ENCODE measurements around the gene AIRE. TPM values are rescaled to one million over a fixed set of nuclear protein-coding genes. Genes with fewer than 3 reads are reported as not detected.
A peak's percentile ranks its signal among the peaks of the same experiment; 100 is the strongest.

Gene AIRE
- total RNA-seq, 1 donor from 2014 or later, result not detected

DNA sequence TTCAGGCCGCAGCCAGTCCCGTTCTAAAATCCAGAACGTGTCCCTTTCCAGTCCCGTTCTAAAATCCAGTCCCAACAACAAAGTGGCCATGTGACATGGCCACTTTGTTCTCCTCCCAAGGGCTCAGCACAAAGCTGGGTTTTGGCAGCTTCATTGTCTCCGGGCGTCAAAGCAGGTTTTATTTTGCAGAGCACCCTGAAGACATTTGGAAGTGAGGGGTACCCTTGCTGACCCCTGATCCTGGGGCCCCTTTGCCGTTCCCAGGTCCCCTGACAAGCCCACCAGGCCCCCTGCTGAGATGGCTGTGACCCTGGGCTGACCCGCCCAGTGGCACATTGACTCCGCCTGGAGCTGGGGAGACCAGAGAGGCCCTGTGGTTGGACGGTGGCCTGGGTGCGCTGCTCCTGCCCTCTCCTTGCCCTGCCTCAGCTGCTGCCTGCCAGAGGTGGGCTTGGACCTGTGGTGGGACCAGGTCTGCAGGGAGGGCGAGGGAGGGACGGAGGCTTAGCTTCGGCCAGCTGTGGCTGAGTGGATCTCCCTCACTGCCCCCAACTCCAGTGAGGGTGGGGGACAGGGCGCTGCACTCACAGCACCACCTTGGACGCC, 18.4 kb downstream of the AIRE start:
- H3K4me3 ChIP-seq (ENCODE audit: low read depth, low read length), result no peak overlapping the region
- TF ChIP-seq CTCF (conservative IDR thresholded peaks at IDR 0.05; ENCODE audit: low read depth, low read length), result no peak
- DNase-seq (ENCODE audit: low read depth), result no peak

DNA sequence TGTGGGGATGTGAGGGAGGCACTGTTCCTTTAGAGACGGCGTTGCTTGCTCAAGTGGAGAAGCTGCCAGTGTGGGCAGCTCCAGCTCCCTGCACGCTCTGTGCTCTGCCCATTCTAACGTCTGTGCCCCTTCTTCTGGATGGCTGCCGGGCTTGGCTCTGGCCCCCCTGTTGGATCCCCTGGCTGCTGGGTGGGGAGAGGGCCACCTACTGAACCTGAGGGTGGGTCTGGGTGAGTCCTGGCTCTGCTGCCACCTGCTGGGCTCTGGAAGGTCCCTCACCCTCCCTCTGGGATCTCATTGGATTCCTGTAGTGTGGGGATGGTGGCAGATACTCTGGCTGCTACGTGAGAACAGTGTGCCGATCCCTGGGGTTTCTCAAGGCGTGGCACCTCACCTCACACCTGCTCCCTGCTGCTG, 19.2 kb downstream of the AIRE start:
- no peak for DNase-seq (ENCODE audit: low read depth)
- TF ChIP-seq CTCF (conservative IDR thresholded peaks at IDR 0.05; ENCODE audit: low read depth, low read length), result peak; percentile 82
- H3K4me3 ChIP-seq (ENCODE audit: low read depth, low read length), result no peak overlapping the region

- H3K4me3 ChIP-seq (ENCODE audit: low read depth, low read length), result no peak overlapping the region
- no peak for TF ChIP-seq CTCF (conservative IDR thresholded peaks at IDR 0.05; ENCODE audit: low read depth, low read length)
- DNase-seq (ENCODE audit: low read depth), result no peak
Measured at GRCh38 chr21:44305691-44306090, 20.0 kb downstream of the AIRE start.

DNA sequence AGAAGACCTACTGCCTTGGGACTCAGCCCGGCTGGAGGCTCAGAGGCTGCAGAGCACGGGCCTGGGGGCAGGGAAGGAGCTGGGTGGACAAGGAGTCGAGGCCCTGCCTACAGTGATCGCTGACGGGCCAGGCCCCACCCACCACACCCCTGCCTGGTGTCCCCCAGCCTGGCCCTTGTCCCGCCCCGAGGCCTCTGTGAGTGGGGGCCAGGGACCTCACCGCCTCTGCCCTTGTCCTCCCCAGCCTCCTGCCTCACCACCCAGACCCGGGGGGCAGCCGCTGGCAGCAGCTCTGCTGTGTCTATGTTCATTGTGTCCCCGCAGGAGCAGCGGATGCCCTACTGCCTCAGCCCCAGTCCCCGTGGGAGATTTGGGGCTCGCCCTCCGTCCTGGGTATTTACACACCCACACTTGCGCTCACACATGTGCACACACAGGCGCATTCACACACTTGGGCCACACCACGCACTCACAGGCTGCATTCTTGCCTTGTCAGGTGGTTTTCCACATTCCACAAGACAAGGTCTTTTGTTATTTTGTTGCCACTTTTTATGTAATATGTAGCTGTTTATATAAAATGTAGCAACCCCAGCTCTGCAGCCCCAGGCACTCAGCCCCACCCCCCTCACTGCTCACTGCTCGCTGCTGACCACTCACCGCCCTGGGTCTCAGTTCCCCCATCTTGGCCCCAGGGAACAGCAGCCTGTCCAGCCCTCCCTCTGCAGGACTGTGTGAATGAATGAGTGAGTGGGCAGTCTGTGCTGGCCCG, 21.4 kb downstream of the AIRE start:
- no peak overlapping the region for H3K4me3 ChIP-seq (ENCODE audit: low read depth, low read length)
- no peak for DNase-seq (ENCODE audit: low read depth)
- TF ChIP-seq CTCF (conservative IDR thresholded peaks at IDR 0.05; ENCODE audit: low read depth, low read length), result no peak

- H3K4me3 ChIP-seq (ENCODE audit: low read depth, low read length), result no peak overlapping the region
- TF ChIP-seq CTCF (conservative IDR thresholded peaks at IDR 0.05; ENCODE audit: low read depth, low read length), result no peak
- no peak for DNase-seq (ENCODE audit: low read depth)
Measured at GRCh38 chr21:44310628-44311507, 25.2 kb downstream of the AIRE start.

GRCh38 chr21:44312089-44312488, 26.4 kb downstream of the AIRE start:
- TF ChIP-seq CTCF (conservative IDR thresholded peaks at IDR 0.05; ENCODE audit: low read depth, low read length), result no peak
- no peak for DNase-seq (ENCODE audit: low read depth)

More at GRCh38 chr21:44312089-44312488, 26.4 kb downstream of the AIRE start:
- H3K4me3 ChIP-seq (ENCODE audit: low read depth, low read length), result no peak overlapping the region

Measured in epithelial cell of proximal tubule (primary cell).